IMR-90 (cell line): Measurements from ENCODE around the gene CELSR1. TPM values are rescaled to one million over a fixed set of nuclear protein-coding genes. Genes with fewer than 3 reads are reported as not detected.

Experiments used
- ATAC-seq: fragments of 200-7000 bp; cut with Tn5 transposase; 2 replicates; pipeline ENCODE4 v1.9.1; 2020; ENCODE audit warnings: low read depth, mild to moderate bottlenecking, moderate library complexity
- BruUV-seq: library from RNA; stranded (reverse); fragments of 400-500 nt; replicated peaks from 2 replicates; lab custom pipeline; 2021; lab: Mats Ljungman, UMichigan
- CTCF ChIA-PET: fragments of 300-600 bp; formaldehyde crosslinking; extraction: SDS; loops from one replicate; lab custom pipeline; 2021; ENCODE audit warnings: antibody characterized with exemption; lab: Yijun Ruan, JAX
- POLR2A ChIA-PET: fragments of 300-600 bp; sonication (Branson Sonifier 250); formaldehyde crosslinking; loops from one replicate; lab custom pipeline; 2022; ENCODE audit warnings: antibody characterized with exemption; ENCODE audit not compliant: unreplicated experiment; lab: Charles Lee
- DNase-seq: peaks from one replicate; pipeline ENCODE4 v3.0.0; 2013
- H2AFZ ChIP-seq: replicated peaks from 2 replicates; pipeline ENCODE3; 2013; ENCODE audit warnings: low read length, mild to moderate bottlenecking; ENCODE audit not compliant: poor library complexity
- H2AK5ac ChIP-seq: 2 replicates; pipeline ENCODE4 v1.6.1; 2013; ENCODE audit warnings: low read depth, low read length, inconsistent platforms
- H2AK9ac ChIP-seq: replicated peaks from 2 replicates; pipeline ENCODE3; 2013; ENCODE audit warnings: mild to moderate bottlenecking, low read depth, low read length, moderate library complexity; ENCODE audit not compliant: poor library complexity
- H2BK120ac ChIP-seq: 2 replicates; pipeline ENCODE4 v1.6.1; 2013; ENCODE audit warnings: low read depth, low read length, inconsistent platforms
- H2BK15ac ChIP-seq: 3 replicates; pipeline ENCODE4 v1.6.1; 2013; ENCODE audit warnings: low read depth, low read length, inconsistent platforms
- H2BK20ac ChIP-seq: 2 replicates; pipeline ENCODE4 v1.6.1; 2013; ENCODE audit warnings: low read depth, mild to moderate bottlenecking, inconsistent platforms, low read length, moderate library complexity
- H2BK5ac ChIP-seq: 2 replicates; pipeline ENCODE4 v1.6.1; 2013; ENCODE audit warnings: mild to moderate bottlenecking, low read depth, low read length, inconsistent platforms; ENCODE audit not compliant: poor library complexity, severe bottlenecking
- H3K14ac ChIP-seq: replicated peaks from 2 replicates; pipeline ENCODE4 v1.6.1; 2013; ENCODE audit warnings: low read depth, low read length, inconsistent platforms
- H3K18ac ChIP-seq: 2 replicates; pipeline ENCODE4 v1.6.1; 2013; ENCODE audit warnings: low read depth, low read length, control low read depth
- H3K23ac ChIP-seq: 2 replicates; pipeline ENCODE4 v1.6.1; 2013; ENCODE audit warnings: low read depth, low read length, inconsistent platforms
- H3K27ac ChIP-seq: 2 replicates; pipeline ENCODE4 v1.5.1; 2013; ENCODE audit warnings: mild to moderate bottlenecking, control low read depth, low read length; ENCODE audit not compliant: insufficient read depth
- H3K27me3 ChIP-seq: 2 replicates; pipeline ENCODE4 v1.6.1; 2013; ENCODE audit warnings: low read length; ENCODE audit not compliant: control insufficient read depth, insufficient read depth
- H3K36me3 ChIP-seq: 2 replicates; pipeline ENCODE4 v1.6.1; 2013; ENCODE audit warnings: low read length, mixed read lengths; ENCODE audit not compliant: control insufficient read depth, insufficient read depth
- H3K4ac ChIP-seq: 2 replicates; pipeline ENCODE4 v1.6.1; 2013; ENCODE audit warnings: low read depth, low read length, inconsistent platforms
- H3K4me1 ChIP-seq: 2 replicates; pipeline ENCODE4 v1.6.1; 2013; ENCODE audit warnings: low read length, mixed read lengths; ENCODE audit not compliant: control insufficient read depth, insufficient read depth
- H3K4me2 ChIP-seq: 2 replicates; pipeline ENCODE4 v1.6.1; 2013; ENCODE audit warnings: low read depth, mild to moderate bottlenecking, control low read depth, low read length, moderate library complexity
- H3K4me3 ChIP-seq: 2 replicates; pipeline ENCODE4 v1.5.1; 2013; ENCODE audit warnings: low read depth, mild to moderate bottlenecking, control low read depth, low read length, moderate library complexity; ENCODE audit not compliant: insufficient read depth
- H3K56ac ChIP-seq: 2 replicates; pipeline ENCODE4 v1.6.1; 2013; ENCODE audit warnings: low read length, inconsistent platforms; ENCODE audit not compliant: insufficient read depth; ENCODE audit errors: extremely low read depth
- H3K79me1 ChIP-seq, 2 experiments: 2 replicates each; pipeline ENCODE4 v1.6.1; 2013; ENCODE audit warnings: low read length in 2 of 2, inconsistent platforms in 1 of 2, low read depth in 1 of 2
- H3K9ac ChIP-seq: 2 replicates; pipeline ENCODE4 v1.6.1; 2013; ENCODE audit warnings: low read depth, low read length, control low read depth
- H3K9me1 ChIP-seq: 2 replicates; pipeline ENCODE4 v1.6.1; 2013; ENCODE audit warnings: low read length, inconsistent platforms; ENCODE audit not compliant: insufficient read depth
- H3K9me3 ChIP-seq: 2 replicates; pipeline ENCODE4 v1.6.1; 2013; ENCODE audit warnings: low read length; ENCODE audit not compliant: control insufficient read depth, insufficient read depth
- H4K20me1 ChIP-seq: 2 replicates; pipeline ENCODE4 v1.6.1; 2013; ENCODE audit warnings: low read length, inconsistent platforms; ENCODE audit not compliant: insufficient read depth
- H4K5ac ChIP-seq: 2 replicates; pipeline ENCODE4 v1.6.1; 2013; ENCODE audit warnings: mild to moderate bottlenecking, low read depth, low read length, control low read depth
- H4K8ac ChIP-seq, 2 experiments: 2 replicates each; pipeline ENCODE4 v1.6.1; 2013; ENCODE audit warnings: low read depth in 2 of 2, low read length in 2 of 2, control low read depth in 1 of 2, inconsistent platforms in 1 of 2
- H4K91ac ChIP-seq: 2 replicates; pipeline ENCODE4 v1.6.1; 2013; ENCODE audit warnings: low read depth, low read length, inconsistent platforms; ENCODE audit not compliant: insufficient read depth
- FOS ChIP-seq: fragments of 150-350 bp; IDR thresholded peaks from 2 replicates; pipeline ENCODE4 v1.6.1; 2016; ENCODE audit warnings: low read depth, low read length
- MXI1 ChIP-seq: IDR thresholded peaks from 2 replicates; pipeline ENCODE4 v1.6.1; 2012; ENCODE audit warnings: low read depth, mild to moderate bottlenecking, low read length, moderate library complexity, borderline replicate concordance
- SMC3 ChIP-seq: fragments of 150-350 bp; IDR thresholded peaks from 2 replicates; pipeline ENCODE4 v1.6.1; 2016; ENCODE audit warnings: low read depth, mild to moderate bottlenecking, antibody characterized with exemption, low read length, moderate library complexity
- WGBS, 2 experiments: methylation state at CpG; one replicate each; pipeline versions ENCODE4 v1.1.5 to v1.1.7; 2013; ENCODE audit warnings: missing lambda C conversion rate in 2 of 2; ENCODE audit not compliant: insufficient read length in 1 of 2; ENCODE audit errors: extremely low coverage in 2 of 2; 5-methylcytosine and 5-hydroxymethylcytosine counted together
- dilution Hi-C: fragments of 300-500 bp; cut with HindIII; formaldehyde crosslinking; loops from one replicate; pipeline ENCODE4 v1.14.3; 2018; ENCODE audit warnings: low sequenced_read_pairs; ENCODE audit not compliant: unreplicated experiment
- in situ Hi-C: fragments of 300-500 bp; cut with MboI; formaldehyde crosslinking; loops from 3 replicates; pipeline ENCODE4 v1.14.3; 2019; ENCODE audit warnings: low sequenced_read_pairs, inconsistent platforms, mixed read lengths
- intact Hi-C: fragments of 100-400 bp; cut with micrococcal nuclease; formaldehyde crosslinking; loops from 2 replicates; pipeline ENCODE4 v1.10.0; 2022
- polyA plus RNA-seq, 3 experiments: library from polyadenylated mRNA; depleted of rRNA; stranded (reverse); fragments of >200 nt; gene quantifications; 2 replicates each; pipeline ENCODE4 v1.2.3, GENCODE V29; 2012; ENCODE audit warnings: low replicate concordance in 1 of 3
- total RNA-seq: library from RNA; depleted of rRNA; stranded (reverse); fragments of >200 nt; gene quantifications from 2 replicates; pipeline ENCODE4 v1.2.3, GENCODE V29; 2012
- TF ChIP-seq, protein P1 (sequence below): fragments of 150-350 bp; IDR thresholded peaks from 2 replicates; pipeline ENCODE4 v1.6.1; 2017; ENCODE audit warnings: mild to moderate bottlenecking, antibody characterized with exemption, low read length, low read depth

Gene CELSR1
- total and polyA plus RNA-seq, 2 of the 4 experiments (the other 2 are of a cell fraction): 0.36 to 0.82 TPM

GRCh38 chr22:46337870-46338269 is 199.6 kb downstream of the CELSR1 start:
- dilution Hi-C loops: no loop called here
- no TSS peak for BruUV-seq

More at GRCh38 chr22:46337870-46338269, 199.6 kb downstream of the CELSR1 start:
- no peak overlapping the region for H3K4me2 ChIP-seq
- H3K23ac ChIP-seq: no peak overlapping the region
- peaks cover 6% of the 10 kb centered on the region; the same call in 1 of the 2 replicates for H3K9me1 ChIP-seq
- no peak overlapping the region for H4K91ac ChIP-seq
- no peak overlapping the region for H3K9ac ChIP-seq
- H4K20me1 ChIP-seq: peaks cover 9% of the 10 kb centered on the region; the same call in 1 of the 2 replicates
- TF ChIP-seq SMC3 (no peak), FOS (no peak), MXI1 (no peak)
- TF ChIP-seq, protein P1, sequence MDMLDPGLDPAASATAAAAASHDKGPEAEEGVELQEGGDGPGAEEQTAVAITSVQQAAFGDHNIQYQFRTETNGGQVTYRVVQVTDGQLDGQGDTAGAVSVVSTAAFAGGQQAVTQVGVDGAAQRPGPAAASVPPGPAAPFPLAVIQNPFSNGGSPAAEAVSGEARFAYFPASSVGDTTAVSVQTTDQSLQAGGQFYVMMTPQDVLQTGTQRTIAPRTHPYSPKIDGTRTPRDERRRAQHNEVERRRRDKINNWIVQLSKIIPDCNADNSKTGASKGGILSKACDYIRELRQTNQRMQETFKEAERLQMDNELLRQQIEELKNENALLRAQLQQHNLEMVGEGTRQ: no peak
- H3K18ac ChIP-seq: no peak overlapping the region
- no peak overlapping the region for H3K14ac ChIP-seq
- H4K5ac ChIP-seq: no peak overlapping the region
- DNase-seq (no peak), ATAC-seq (no peak)
- H3K27ac ChIP-seq: no peak overlapping the region
- in situ Hi-C loops (no loop called here), intact Hi-C loops (no loop called here)
- no peak overlapping the region for H2BK15ac ChIP-seq
- ChIA-PET CTCF (no interaction called here), POLR2A (no interaction called here)
- no peak overlapping the region for H3K56ac ChIP-seq
- no peak overlapping the region for H2AK5ac ChIP-seq
- no peak overlapping the region for H3K4ac ChIP-seq
- peaks cover 37% of the 10 kb centered on the region for H3K36me3 ChIP-seq
- no peak overlapping the region for H2AK9ac ChIP-seq
- no peak overlapping the region for H2BK120ac ChIP-seq
- peaks cover 31 to 41% of the 10 kb centered on the region in 2 experiments for H3K79me1 ChIP-seq
- no peak overlapping the region for H2AFZ ChIP-seq
- H2BK5ac ChIP-seq: no peak overlapping the region
- H3K4me1 ChIP-seq: peaks cover 2% of the 10 kb centered on the region; the same call in 1 of the 2 replicates
- no peaks in the 10 kb centered on the region for H3K9me3 ChIP-seq
- H3K27me3 ChIP-seq: no peaks in the 10 kb centered on the region
- no peak overlapping the region for H4K8ac ChIP-seq
- H3K4me3 ChIP-seq: no peak overlapping the region
- WGBS, 2 experiments: 100% methylated on average over 1 of the region's 9 CpGs; no CpG with 5 or more reads in 1 of the 2 experiments
- no peak overlapping the region for H2BK20ac ChIP-seq
